Measurements from ENCODE around the gene TMEM232. TPM values are rescaled to one million over a fixed set of nuclear protein-coding genes. Genes with fewer than 3 reads are reported as not detected.
A peak's percentile ranks its signal among the peaks of the same experiment; 100 is the strongest.

The TMEM232 gene
- total RNA-seq, 4 donors from 2014 or later, result 3.8 to 13.1 (median 4.1) TPM; not detected in 1

DNA sequence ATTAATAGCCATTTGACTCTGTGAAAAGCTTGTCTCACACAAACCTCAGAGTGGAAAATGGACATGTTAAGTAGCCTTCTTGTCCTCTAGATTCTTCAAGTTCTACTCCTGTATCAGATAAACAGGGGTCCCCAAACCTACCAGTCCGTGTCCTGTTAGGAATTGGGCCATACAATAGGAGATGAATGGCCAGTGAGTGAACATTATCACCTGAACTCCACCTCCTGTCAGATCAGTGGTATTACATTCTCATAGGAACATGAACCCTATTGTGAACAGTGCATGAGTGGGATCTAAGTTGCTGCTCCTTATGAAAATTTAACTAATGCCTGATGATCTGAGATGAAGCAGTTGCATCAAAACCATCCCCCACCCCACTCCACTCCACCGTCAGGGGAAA lies 136.3 kb downstream of the TMEM232 start:
- Histone ChIP-seq H3K4me1 (no peaks in the 10 kb centered on the region), H3K27ac (no peak overlapping the region), H3K9me3 (no peaks in the 10 kb centered on the region), H3K36me3 (no peaks in the 10 kb centered on the region), H3K27me3 (no peaks in the 10 kb centered on the region), H3K4me3 (no peak overlapping the region)
- in situ Hi-C loops (cut with MboI; ENCODE audit: low pct_ligation_motif_present in 1 of 4, low pct_unique_long_range_greater_than_20kb in 1 of 4, low sequenced_read_pairs in 3 of 4) (no loop called here), intact Hi-C loops (cut with DNase I; ENCODE audit: low total_unique reads) (no loop called here)
- no peak for DNase-seq
- WGBS, 2 donors (ENCODE audit: low coverage in 1 of 2), result 31 to 60% methylated on average over 1 to 2 of the region's 2 CpGs
- TF ChIP-seq POLR2A (IDR thresholded peaks at IDR 0.05), result no peak
- TF ChIP-seq, protein P1, sequence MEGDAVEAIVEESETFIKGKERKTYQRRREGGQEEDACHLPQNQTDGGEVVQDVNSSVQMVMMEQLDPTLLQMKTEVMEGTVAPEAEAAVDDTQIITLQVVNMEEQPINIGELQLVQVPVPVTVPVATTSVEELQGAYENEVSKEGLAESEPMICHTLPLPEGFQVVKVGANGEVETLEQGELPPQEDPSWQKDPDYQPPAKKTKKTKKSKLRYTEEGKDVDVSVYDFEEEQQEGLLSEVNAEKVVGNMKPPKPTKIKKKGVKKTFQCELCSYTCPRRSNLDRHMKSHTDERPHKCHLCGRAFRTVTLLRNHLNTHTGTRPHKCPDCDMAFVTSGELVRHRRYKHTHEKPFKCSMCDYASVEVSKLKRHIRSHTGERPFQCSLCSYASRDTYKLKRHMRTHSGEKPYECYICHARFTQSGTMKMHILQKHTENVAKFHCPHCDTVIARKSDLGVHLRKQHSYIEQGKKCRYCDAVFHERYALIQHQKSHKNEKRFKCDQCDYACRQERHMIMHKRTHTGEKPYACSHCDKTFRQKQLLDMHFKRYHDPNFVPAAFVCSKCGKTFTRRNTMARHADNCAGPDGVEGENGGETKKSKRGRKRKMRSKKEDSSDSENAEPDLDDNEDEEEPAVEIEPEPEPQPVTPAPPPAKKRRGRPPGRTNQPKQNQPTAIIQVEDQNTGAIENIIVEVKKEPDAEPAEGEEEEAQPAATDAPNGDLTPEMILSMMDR (IDR thresholded peaks at IDR 0.05), result peak in 4 of 5 experiments; percentile 16 to 33 (median 30)

DNA sequence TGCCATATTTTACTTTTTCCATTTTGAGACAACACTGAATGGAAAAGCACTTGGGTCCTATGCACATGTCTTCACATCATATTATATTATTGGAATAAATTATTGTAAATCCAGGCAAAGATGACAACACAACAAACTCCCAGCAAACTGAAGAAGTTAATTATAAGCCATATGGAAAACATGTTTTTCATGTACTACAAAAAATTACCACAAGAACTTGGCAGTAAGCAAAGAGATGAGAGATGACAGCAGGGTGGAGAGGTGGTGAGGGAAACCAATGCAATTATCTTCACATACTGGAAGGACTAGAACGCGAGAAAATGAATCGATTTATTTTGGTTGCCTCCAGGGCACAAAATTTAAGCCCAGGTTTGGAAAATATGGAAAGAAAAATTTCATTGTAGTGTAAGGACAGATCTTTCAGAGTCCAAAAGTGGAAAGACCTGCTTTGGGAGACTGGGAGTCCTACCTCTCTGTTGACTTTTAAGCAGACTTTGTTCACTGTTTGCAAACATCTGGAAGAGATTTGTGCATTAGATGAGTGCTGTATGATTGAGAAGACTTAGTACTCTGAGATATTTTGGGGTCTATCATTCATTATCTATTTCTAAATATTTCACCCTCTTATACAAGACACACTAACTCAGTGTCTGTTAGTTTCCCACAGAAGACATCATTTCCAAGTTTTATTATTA lies 138.0 kb downstream of the TMEM232 start:
- Histone ChIP-seq H3K36me3 (no peaks in the 10 kb centered on the region), H3K27ac (no peak overlapping the region), H3K27me3 (no peaks in the 10 kb centered on the region), H3K9me3 (no peaks in the 10 kb centered on the region), H3K4me1 (no peaks in the 10 kb centered on the region), H3K4me3 (no peak overlapping the region)
- no peak for DNase-seq
- no peak for TF ChIP-seq EP300 (IDR thresholded peaks at IDR 0.05; ENCODE audit: low read depth)
- no peak for TF ChIP-seq POLR2A (IDR thresholded peaks at IDR 0.05)
- TF ChIP-seq POLR2AphosphoS5 (IDR thresholded peaks at IDR 0.05), result no peak
- TF ChIP-seq, protein P1 (IDR thresholded peaks at IDR 0.05), result no peak
- WGBS, 2 donors (ENCODE audit: low coverage in 1 of 2), result 80 to 87% methylated on average over 3 of the region's 3 CpGs
- intact Hi-C loops (cut with DNase I; ENCODE audit: low total_unique reads), result no loop called here
- in situ Hi-C loops (cut with MboI; ENCODE audit: low pct_ligation_motif_present in 1 of 4, low pct_unique_long_range_greater_than_20kb in 1 of 4, low sequenced_read_pairs in 3 of 4), result no loop called here

DNA sequence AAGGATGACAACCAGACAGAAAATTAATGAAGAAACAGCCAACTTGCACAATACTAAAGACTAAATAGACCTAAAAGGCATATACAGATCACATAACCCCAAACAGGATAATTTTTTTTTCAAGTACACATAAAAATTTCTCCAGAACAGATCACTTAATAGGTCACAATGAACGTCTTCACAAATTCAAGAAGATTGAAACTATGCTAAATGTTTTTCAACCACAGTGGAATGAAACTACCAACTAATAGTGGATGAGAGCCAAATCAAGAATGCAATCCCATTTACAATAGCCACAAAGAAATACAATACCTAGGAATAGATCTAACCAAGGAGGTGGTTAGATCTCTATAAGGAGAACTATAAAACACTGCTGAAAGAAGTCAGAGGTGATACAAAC lies 145.8 kb downstream of the TMEM232 start:
- H3K36me3 ChIP-seq, result no peaks in the 10 kb centered on the region
- no peaks in the 10 kb centered on the region for H3K27me3 ChIP-seq
- no peak overlapping the region for H3K4me3 ChIP-seq
- DNase-seq, result no peak
- TF ChIP-seq EP300 (IDR thresholded peaks at IDR 0.05; ENCODE audit: low read depth), result no peak
- TF ChIP-seq POLR2A (IDR thresholded peaks at IDR 0.05), result no peak
- TF ChIP-seq, protein P1 (IDR thresholded peaks at IDR 0.05), result no peak
- no peak for TF ChIP-seq POLR2AphosphoS5 (IDR thresholded peaks at IDR 0.05)
- 63 to 86% methylated on average over 1 of the region's 1 CpG for WGBS, 2 donors (ENCODE audit: low coverage in 1 of 2)
- H3K4me1 ChIP-seq, result no peaks in the 10 kb centered on the region
- intact Hi-C loops (cut with DNase I; ENCODE audit: low total_unique reads), result no loop called here
- H3K27ac ChIP-seq, result no peak overlapping the region
- in situ Hi-C loops (cut with MboI; ENCODE audit: low pct_ligation_motif_present in 1 of 4, low pct_unique_long_range_greater_than_20kb in 1 of 4, low sequenced_read_pairs in 3 of 4), result no loop called here
- no peaks in the 10 kb centered on the region for H3K9me3 ChIP-seq

DNA sequence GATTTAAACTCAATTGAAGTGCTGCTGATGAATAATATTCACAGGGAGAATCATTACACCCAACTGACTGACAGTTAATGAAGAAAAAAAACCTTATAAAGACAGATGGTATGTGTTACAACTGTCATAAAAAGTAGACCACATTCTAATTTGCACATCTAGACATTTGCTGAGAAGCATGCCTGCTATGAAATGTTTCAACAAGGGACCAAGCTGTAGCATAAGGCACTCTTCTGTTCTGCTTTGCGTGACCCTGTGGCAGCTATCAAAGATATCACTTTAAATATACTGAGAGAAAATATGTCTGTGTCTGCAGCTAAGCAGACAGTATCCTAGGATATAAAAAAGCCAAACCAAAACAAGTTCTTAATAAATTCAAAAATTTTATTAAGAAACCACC lies 153.7 kb downstream of the TMEM232 start:
- WGBS, 2 donors (ENCODE audit: low coverage in 1 of 2), result 75 to 83% methylated on average over 1 of the region's 1 CpG
- no peaks in the 10 kb centered on the region for H3K36me3 ChIP-seq
- H3K4me1 ChIP-seq, result no peaks in the 10 kb centered on the region
- no peaks in the 10 kb centered on the region for H3K27me3 ChIP-seq
- TF ChIP-seq POLR2AphosphoS5 (IDR thresholded peaks at IDR 0.05) (no peak), EP300 (IDR thresholded peaks at IDR 0.05; ENCODE audit: low read depth) (no peak)
- H3K27ac ChIP-seq, result no peak overlapping the region
- intact Hi-C loops (cut with DNase I; ENCODE audit: low total_unique reads) (no loop called here), in situ Hi-C loops (cut with MboI; ENCODE audit: low pct_ligation_motif_present in 1 of 4, low pct_unique_long_range_greater_than_20kb in 1 of 4, low sequenced_read_pairs in 3 of 4) (no loop called here)
- no peaks in the 10 kb centered on the region for H3K9me3 ChIP-seq
- no peak for DNase-seq
- H3K4me3 ChIP-seq, result no peak overlapping the region

DNA sequence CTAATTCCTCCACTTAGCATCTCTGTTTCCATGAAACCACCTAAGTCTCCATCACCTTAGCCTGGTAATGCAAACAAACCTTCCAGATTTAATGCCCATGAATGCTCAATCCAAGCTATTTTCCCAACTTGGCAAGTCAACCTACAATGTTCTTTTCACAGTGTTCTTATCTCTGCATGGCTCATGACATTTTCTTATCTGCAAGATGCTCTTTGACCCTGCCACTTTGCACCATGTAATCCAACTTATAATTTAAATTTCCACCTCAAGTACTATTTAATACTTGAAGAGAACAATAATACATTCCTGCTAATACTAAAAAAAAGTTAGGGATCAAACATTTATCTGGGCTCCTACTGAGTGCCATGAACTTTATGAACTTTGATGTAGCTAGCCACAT lies 164.3 kb downstream of the TMEM232 start:
- intact Hi-C loops (cut with DNase I; ENCODE audit: low total_unique reads) (no loop called here), in situ Hi-C loops (cut with MboI; ENCODE audit: low pct_ligation_motif_present in 1 of 4, low pct_unique_long_range_greater_than_20kb in 1 of 4, low sequenced_read_pairs in 3 of 4) (no loop called here)
- Histone ChIP-seq H3K27me3 (no peaks in the 10 kb centered on the region), H3K4me1 (no peaks in the 10 kb centered on the region), H3K4me3 (no peak overlapping the region), H3K9me3 (no peaks in the 10 kb centered on the region), H3K27ac (no peak overlapping the region), H3K36me3 (no peaks in the 10 kb centered on the region)
- no peak for DNase-seq
- TF ChIP-seq POLR2A (IDR thresholded peaks at IDR 0.05) (no peak), EP300 (IDR thresholded peaks at IDR 0.05; ENCODE audit: low read depth) (no peak), POLR2AphosphoS5 (IDR thresholded peaks at IDR 0.05) (no peak)
- TF ChIP-seq, protein P1 (IDR thresholded peaks at IDR 0.05), result no peak

All from transverse colon (tissue), 4 donors.